ENCODE measurements around the gene KDM4F.

The KDM4F gene

DNA sequence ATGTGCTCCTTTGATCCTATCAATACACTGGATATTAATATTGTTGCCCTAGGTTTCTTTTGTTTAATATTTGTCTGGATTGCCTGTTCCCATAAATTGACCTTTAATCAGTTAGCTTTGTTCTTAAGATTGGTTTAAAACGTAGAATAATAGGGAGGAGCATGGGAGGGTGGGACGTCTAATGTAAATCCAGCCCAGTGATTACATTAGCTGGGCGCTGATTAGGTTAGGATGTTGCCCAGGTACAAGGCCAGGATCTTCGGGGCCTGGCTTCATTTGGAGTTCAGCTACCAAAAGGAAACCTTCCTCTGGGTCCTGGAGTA is 17.5 kb downstream of the KDM4F start, which contains the start of gene SRSF8:
Gene SRSF8, plus strand, starts transcription at position 204 of the 323 bp plus-strand sequence. CDS start 308 bp downstream, outside the sequence.
- DNase-seq, result no peak

DNA sequence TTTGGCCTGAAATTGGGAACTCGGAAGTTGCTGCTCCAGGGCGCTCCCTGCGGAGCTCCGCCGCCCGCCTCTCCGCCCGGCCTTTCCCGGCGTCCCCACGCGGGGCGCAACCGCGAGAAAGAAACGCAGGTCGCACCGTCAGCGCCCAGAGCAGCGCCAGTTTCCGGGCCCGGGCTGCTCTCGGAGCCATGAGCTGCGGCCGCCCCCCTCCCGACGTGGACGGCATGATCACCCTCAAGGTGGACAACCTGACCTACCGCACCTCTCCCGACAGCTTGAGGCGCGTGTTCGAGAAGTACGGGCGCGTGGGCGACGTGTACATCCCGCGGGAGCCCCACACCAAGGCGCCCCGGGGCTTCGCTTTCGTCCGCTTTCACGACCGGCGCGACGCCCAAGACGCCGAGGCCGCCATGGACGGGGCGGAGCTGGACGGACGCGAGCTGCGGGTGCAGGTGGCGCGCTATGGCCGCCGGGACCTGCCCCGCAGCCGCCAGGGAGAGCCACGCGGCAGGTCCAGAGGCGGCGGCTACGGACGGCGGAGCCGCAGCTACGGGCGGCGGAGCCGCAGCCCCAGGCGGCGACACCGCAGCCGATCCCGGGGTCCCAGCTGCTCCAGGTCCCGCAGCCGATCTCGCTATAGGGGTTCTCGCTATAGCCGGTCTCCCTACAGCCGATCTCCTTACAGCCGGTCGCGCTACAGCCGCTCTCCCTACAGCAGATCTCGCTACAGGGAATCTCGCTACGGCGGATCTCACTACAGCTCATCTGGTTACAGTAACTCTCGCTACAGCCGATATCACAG is 18.0 kb downstream of the KDM4F start:
- peak; percentile 81 to 83 for DNase-seq

DNA sequence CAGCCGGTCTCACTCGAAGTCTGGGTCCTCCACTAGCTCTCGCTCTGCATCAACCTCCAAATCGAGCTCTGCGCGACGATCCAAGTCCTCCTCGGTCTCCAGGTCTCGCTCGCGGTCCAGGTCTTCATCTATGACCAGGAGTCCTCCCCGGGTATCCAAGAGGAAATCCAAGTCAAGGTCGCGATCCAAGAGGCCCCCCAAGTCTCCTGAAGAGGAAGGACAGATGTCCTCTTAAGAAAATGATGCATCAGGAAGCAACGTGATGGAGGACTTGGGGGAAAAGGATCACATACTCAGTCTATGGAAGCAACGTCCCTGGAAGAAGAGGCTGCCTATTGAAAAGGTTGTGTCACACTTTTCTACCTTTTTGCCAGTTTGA is 18.6 kb downstream of the KDM4F start:
- DNase-seq, result no peak

DNA sequence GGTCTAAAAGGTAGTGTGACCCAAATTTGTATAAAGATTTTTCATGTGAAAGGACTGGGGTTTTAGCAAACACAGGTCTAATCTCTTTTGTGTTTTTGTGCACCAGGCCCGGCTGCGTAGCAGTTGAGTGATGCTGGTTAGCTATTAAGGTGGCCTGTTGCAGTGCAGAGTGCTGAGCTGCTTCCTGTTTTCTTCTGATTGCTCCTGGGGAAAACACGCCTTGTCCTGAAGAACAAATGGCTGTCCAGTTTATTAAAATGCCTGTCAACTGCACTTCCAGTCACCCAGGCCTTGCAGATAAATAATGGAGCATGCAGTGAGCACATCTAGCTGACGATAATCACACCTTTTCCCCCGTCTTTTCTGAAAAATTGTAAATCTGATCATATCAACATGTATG is 19.3 kb downstream of the KDM4F start:
- DNase-seq, result peak; percentile 26 to 79

DNA sequence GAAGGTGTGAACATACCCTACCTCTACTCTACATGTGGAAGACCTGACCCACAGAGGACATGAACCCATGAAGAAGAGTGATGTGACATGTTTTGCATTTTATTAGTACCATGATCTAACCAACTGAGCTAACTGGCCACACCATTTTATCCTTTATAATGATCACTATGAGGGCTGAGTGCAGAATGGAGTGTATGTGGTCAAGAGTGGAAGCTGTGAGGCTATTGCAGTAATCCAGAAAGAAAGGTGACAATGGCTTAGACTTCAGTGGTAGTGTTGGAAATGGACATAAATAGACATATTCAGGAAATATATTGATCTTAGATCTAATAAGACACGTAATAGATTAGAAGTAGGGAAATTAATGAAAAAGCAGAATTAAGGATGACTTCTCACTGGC is 21.2 kb downstream of the KDM4F start:
- no peak for DNase-seq

DNA sequence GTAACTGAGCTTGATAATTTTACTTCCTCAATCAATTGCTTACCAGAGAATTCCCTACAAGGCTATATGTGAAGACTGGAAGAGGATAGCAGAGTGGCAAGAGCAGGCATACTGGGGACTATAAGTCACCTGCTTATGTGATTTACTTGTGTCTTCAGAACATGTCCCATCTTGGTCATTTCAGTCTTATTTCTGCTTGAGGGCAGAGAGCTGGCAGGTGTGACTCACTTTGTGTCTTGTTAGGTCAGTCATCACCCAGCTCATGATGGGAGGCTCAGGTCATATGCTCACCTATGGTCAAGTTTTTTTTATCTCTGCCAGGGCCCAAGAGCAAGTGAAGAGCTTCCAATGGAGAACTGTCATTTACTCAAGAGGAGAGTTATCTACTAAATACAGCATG is 23.7 kb downstream of the KDM4F start:
- DNase-seq, result no peak

DNA sequence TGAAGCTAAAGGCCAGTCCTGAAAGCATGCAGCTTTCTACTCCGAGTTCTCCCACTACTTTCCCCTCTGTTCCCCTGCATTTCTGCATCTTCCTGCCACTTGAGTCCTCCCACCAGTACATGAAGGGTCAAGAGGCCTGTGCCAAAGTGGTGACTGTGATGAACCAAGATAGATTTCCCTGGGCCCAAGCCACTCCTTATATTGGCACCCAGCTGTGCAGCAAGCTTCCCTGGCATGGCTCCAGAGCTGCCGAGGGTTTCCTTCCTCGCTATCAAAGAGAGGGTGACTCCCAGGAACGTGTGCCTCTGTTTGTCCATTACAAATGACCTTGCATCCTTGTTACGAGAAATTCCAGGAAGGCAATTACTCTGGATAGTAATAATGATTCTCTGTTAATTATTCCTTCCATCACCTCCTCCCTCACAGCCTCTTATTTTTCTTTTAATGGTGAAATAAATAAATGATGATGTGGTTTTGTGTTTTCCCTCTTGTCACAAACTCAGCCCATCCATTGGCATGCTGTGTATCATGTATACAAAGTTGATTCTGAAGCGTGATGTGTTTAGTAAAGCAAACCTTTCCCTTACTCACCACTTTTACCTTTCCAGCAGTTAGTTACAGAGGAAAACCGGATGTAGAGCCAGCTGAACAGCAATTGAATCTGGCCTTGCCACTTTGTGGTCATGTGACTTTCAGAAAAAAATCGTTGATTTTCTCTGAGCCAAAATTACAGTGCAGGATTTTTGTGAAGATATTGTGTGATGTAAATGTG is 25.8 kb downstream of the KDM4F start:
- peak in 1 of 2 donors; percentile 38 for DNase-seq

DNA sequence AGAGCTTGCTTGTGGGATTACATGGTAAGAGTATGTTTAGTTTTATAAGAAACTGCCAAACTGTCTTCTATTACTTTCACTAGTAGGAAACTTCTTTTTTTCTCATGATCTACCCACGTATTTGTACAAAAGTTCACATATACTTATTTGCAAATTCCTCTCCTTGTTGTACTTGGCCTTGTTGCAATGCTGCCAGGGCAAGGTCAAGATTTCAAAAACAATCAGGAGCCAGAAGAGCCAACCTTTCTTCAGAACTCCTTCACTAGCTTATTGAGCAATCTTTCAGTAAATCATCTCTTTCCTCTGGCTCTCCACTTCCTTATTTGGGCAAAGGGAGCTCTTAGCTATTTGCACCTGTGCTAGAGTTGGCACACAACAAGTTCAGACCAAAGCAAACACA is 27.2 kb downstream of the KDM4F start:
- no peak for DNase-seq

DNA sequence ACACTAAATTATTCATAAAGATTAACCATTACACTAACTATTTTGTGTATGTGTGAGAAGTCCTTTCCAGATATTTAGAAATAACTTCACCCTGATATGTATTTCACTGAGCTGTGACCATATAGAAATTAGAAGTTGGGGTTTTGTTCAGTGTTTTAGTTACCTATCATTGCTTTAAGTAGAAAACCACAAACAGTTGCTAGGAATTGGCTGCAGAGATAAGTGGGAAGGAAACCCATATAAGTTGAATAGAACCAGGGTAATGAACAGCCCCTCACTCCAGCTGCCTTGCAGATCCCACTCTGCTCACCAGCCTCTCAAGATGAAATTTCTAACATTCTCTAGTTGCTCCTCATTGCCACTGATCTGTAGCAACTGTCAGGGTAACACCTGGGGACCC is 27.8 kb downstream of the KDM4F start:
- DNase-seq, result no peak

DNA sequence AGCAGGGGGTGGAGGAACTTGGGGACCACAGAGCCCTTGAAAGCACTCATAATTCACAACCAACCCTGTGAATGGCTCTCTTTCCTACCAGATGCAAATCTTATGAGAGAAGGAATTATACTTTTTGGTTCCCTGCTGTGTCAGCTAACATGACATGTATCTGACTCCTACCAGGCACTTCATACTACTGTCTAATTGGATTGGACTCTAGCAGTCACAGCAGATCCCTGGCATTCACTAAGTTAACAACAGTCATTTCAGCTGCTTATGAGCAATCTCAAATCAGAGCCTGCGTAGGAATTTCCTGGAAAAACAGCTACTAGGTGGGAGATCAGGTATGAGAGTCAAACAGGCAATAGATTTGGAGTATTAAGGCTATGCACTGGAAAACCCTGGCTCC is 29.3 kb downstream of the KDM4F start:
- DNase-seq, result no peak

DNA sequence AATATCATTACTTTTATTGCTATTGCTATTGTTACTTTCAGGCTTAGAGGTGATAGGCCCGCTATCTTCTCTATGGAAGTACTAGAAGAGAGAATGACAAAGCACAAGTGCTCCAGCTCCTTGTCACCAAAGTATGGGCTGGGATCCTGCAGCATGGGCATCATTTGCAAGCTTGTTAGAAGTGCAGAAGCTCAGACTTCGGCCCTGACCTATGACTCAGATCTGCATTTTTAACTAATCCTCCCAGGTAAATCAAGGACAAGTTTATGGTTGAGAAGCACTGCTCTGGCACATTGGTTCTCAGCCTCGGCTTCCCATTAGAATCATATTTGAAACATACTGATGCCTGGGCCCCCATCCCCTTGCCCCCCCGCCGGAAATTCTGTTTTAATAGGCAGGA is 31.8 kb downstream of the KDM4F start:
- DNase-seq, result no peak

DNA sequence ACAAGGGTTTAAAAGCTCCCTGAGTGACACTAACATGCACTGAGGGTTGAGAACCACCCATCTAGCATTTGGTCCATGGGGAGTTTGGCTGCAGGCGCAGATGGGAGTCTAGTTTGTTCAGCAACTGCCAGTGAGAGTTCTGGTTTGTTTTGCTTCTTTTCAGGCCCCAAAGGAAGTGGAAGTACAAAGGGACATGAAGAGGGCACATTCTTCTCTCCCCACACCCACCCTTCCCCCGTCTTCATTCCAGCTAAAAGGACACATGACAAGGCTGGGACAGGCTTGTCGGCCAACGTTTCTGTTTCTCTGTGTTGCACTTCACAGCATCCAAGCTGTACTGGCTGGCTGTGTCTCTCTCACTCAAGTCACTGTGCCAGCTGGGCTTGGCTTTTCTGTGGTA is 32.2 kb downstream of the KDM4F start:
- peak; percentile 72 to 80 for DNase-seq

DNA sequence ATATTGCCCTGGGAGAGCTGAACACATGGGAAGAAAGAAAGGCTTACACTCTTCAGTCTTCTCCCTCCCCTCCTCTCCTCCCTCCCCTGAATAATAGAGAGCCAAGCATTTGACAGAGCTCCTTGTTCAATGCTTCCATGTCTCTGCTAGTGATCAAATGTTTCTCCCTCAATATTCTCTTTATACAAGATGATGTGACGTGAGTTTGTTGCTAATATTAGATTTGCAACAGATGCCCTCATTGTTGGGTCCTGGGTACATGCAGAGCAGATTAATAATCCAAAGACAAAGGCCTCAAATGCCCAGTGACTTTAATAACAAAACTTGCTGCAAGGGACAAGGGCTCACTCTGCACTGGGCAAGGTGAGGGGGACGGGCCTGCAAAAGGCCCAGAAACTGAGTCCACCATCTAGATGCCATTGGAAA is 33.4 kb downstream of the KDM4F start:
- peak; percentile 73 to 97 for DNase-seq

DNA sequence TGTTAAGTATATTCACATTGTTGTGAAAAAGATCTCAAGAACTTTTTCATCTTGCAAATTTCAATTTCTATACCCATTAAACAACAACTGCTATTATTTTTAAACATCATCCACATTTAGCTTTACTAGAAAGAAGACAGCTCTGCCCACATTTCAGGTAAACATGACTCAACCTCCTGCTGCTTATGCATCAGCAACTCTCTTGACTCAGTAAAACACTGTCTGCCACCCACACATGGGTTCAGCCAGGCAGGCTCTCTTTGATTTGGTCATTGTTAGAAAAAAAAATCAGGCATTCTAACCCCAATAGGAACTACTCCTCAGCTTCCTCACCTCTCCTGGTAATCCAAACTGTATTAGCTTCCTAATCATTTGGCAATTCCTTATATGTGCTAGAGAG is 35.3 kb downstream of the KDM4F start:
- no peak for DNase-seq

DNA sequence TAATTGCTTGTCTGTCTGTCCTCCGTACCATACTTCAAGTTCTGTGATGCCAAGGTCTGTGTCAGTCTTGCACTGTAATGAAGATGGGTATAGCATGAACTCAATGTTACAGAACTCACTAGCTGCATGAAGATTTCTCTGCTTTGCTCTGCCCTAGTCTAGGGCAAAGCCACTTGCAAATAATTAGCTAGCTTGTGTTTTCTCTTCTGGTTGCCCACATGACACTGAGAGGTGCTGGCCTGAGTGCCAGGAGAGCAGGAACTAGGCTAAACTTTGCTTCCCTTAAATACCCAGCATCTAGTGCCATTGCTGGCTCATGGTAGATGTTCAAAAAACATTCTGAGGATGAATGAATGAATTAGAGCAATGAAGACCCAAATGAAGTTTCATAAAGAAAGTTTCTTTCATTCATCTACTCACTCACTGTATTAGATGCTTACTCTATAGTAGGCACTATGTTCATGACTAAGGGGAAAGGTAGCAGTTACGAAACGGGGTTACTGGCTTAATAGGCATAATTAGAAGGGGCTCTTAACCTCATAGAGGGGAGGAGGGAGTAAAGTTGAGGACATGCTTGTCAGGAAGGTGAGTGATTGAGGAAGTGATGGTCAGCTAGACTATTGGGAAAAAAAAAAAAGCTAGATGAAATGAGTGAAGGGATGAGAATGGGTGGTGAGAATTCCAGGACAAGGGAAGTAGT is 36.0 kb downstream of the KDM4F start:
- no peak for DNase-seq

DNA sequence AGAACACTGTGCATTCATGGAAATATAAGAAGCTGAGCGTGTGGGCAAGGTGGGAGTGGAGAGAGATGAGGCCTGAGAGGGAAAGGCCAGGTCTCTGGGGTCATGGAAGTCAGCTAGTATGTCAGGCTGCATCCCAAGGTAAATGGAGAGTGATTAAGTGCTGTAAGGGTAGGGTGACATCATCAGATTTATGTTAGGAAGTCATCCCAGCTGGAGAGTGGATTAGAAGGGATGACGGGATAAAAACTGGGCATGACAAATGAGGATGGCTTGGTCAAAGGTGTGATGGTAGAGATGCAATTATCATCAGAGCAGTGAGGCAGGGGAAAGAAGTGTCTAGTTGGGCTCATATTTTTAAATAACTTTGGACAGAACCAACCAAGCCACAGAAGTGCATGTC is 36.9 kb downstream of the KDM4F start:
- DNase-seq, result no peak

DNA sequence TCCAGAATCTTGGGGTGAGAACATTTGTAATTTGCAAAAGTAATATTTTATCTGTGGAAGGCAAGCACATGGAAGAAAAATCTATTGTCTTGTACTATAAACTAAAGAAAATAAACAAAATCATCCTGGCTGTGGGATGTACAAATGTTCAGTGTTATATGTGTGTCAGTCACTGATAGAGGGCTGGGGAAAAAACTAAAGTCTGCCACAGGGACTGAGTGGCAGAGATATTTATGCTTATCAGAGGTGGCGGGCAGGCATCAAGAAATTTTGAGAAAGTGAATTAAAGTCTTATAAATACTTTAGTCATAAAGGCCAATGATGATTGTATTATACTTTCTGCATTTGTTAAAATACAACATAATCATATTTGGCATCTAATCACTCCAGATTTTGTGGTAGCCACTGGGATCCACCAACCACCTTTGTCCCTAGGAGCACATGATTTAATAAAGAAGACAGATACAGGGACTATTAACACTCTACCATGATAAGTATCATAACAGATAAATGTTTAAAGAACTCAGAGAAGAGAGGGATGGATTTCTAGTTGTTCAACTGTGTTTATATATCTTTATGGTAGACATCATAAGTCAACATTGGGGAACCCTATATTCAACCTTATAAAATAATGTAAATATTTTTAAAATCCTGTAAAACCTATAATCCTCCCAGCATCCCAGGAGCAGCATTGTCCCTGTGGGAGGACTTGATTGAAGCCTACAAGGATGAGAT is 37.8 kb downstream of the KDM4F start:
- DNase-seq, result no peak

DNA sequence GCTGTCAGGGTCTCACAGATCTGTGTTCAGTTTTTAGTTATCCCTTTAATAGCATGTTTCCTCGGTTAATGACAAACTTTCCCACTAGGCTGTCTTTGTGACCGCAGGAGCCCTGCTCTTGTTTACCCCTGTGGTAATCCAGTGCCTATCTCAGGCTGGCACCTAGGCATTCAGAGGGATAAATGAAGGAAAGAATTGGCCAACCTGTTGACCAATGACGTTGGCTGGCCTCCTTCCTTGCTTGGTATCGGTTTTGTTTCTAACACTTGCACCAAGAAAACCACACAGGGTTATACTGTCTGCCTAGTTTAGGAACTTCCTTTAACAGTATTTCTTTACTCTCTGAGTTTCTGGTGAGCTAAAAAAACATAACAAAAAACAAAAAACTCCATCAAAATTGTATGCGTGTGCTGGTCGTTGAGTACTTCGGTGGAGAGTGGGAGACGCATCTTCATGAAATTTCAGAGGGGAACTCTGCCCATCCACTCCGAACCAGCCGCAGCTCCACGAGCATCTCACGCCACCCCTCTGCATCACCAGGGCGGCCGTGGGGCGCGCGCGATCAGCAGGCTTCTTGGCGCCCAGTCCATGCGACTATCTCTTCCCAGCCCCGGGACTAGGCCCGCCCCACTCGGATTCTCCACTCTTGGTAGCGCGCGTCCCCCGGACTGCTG is 39.9 kb downstream of the KDM4F start:
- DNase-seq, result peak in 1 of 2 donors; percentile 47

DNA sequence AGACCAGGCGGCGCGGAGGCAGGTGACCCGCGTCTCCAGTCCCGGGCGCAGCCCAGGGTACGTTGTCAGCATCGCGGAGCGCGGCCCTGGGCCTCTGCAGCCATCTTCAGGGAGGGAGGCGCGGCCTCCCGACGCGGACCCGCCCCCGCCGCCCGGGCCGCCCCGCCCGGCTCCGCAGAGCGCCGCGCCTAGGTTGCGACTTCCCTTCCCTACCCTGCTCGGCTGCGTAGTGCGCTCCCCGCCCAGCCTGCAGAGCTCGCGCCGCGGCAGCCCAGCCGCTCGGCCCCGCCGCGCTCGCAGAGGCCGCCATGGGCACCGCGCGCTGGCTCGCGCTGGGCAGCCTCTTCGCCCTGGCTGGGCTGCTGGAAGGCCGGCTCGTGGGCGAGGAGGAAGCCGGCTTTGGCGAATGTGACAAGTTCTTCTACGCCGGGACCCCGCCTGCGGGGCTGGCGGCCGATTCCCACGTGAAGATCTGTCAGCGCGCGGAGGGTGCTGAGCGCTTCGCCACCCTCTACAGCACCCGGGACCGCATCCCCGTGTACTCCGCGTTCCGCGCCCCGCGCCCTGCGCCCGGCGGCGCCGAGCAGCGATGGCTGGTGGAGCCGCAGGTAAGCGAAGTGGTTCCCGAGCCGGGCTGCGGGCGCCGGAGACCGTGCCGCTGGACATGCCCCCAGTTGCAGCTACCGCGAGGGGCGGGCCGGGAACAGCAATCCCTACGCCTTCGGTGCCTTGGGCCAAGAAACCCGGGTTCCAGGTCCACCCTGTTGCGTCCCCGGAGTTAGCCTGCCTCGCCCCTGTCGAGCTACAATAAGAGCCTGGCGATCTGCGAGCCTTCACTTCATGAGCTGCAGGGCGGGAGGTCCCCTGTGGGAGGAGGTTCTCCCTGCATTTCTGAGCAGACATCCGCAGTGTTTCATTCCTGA is 40.7 kb downstream of the KDM4F start, which contains the start of gene ENDOD1:
Gene ENDOD1, plus strand, starts transcription at position 227 of the 923 bp plus-strand sequence. Its CDS starts 82 bp downstream, at position 309.
- peak; percentile 85 to 87 for DNase-seq

DNA sequence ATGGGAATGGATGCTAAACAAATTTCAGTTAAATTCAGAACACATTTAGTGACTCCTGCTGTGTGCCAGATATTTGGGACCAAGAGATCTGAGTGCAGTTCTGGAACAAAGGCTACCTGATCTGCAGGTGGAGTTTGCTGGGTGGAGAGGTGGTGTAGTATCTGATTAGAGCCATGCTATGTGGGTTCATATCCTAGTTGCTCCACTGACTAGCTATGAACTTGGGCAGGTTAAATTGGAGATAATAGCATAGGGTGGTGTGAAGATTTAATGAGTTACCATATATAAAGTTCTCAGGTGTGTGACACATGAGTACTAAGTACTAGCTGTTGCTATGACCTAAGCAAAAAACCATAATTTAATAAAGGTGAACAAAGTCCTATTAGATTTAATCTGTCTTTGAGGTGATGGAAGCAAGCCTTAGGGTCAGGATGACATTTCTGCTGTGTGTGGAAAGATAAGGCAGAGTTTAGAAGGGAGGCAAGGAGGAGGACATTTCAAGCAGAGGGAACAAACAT is 42.5 kb downstream of the KDM4F start:
- DNase-seq, result no peak
